Skeletal muscle tissue (tissue), 4 donors: ENCODE measurements around the gene CD47. TPM values are rescaled to one million over a fixed set of nuclear protein-coding genes. Genes with fewer than 3 reads are reported as not detected.

Experiments
- H3K27ac ChIP-seq: one replicate; pipeline ENCODE4 v1.7.0; 2013; ENCODE audit warnings: mild to moderate bottlenecking, low read depth, low read length, inconsistent platforms
- H3K27me3 ChIP-seq, 3 donors: one replicate each; pipeline ENCODE4 v1.7.0; 2013; ENCODE audit warnings: low read length in 3 of 3; ENCODE audit not compliant: control insufficient read depth in 3 of 3, insufficient read depth in 3 of 3
- H3K36me3 ChIP-seq, 3 donors: one replicate each; pipeline ENCODE4 v1.7.0; 2013; ENCODE audit warnings: low read length in 3 of 3; ENCODE audit not compliant: control insufficient read depth in 3 of 3, insufficient read depth in 3 of 3
- H3K4me1 ChIP-seq, 3 donors: one replicate each; pipeline ENCODE4 v1.7.0; 2013; ENCODE audit warnings: low read length in 3 of 3, mild to moderate bottlenecking in 3 of 3; ENCODE audit not compliant: control insufficient read depth in 3 of 3, insufficient read depth in 3 of 3
- H3K4me3 ChIP-seq, 3 donors: one replicate each; pipeline ENCODE4 v1.7.0; 2013; ENCODE audit warnings: low read length in 3 of 3
- H3K9ac ChIP-seq, 3 donors: one replicate each; pipeline ENCODE4 v1.7.0; 2013; ENCODE audit warnings: low read length in 3 of 3, mild to moderate bottlenecking in 3 of 3, moderate library complexity in 2 of 3, low read depth in 1 of 3
- H3K9me3 ChIP-seq, 3 donors: one replicate each; pipeline ENCODE4 v1.7.0; 2013; ENCODE audit warnings: low read length in 3 of 3; ENCODE audit not compliant: control insufficient read depth in 3 of 3
- total RNA-seq: library from RNA; depleted of rRNA; stranded (reverse); fragments of >200 nt; gene quantifications from one replicate; pipeline ENCODE4 v1.2.3, GENCODE V29; 2014
- donor health status: Osteomylitis.

Gene CD47
- 52.7 TPM for total RNA-seq

DNA sequence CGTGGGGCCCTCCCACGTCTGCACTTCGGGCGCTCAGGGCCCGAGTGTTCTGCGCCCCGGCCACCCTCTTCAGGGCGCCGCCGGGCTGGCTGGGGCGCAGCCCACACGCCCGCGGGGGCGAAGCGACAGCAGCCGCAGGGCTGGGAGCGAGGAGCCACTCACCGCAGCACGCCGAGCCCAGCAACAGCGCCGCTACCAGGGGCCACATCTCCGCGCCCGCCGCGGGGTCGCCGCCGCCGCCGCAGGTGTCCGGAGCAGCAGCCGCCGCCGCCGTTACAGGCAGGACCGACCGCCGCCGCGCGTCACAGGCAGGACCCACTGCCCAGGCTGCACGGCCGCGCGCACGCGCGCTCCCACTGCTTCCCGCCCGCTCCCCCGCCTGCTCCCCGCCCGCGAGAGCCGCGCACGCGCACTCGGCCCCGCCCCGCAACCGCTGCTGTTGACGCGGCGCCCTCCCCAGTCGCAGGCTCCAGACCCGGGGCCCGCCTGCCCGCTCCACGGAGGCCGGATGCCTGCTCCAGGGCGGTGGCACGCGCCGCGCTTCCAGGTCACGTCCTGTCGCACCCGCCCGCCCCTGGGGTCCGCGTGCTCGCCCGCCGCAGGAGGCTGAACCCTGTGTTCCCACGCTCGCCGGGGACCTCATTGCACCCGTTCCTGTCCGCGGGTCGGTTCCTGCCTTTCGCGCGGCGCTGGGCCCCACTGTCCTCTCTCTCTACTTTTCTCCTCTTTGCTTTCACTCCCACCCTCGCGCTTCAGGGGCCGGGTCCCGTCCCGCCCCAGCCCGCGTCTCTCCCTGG is at the start of gene CD47:
CD47 (minus strand) TSS at position 331 of the 797 bp plus-strand sequence; CDS start at position 208, 123 bp downstream.
- H3K9me3 ChIP-seq = no peaks in the 10 kb centered on the region
- no peaks in the 10 kb centered on the region for H3K27me3 ChIP-seq
- H3K27ac ChIP-seq = peak within 1 kb of the TSS; percentile 77
- H3K36me3 ChIP-seq = no peaks in the 10 kb centered on the region
- H3K4me1 ChIP-seq = peaks cover 2 to 8% (median 6%) of the 10 kb centered on the region in 3 donors
- peak within 1 kb of the TSS; percentile 85 to 90 (median 89) for H3K9ac ChIP-seq
- peak within 1 kb of the TSS; percentile 91 to 97 (median 93) for H3K4me3 ChIP-seq

DNA sequence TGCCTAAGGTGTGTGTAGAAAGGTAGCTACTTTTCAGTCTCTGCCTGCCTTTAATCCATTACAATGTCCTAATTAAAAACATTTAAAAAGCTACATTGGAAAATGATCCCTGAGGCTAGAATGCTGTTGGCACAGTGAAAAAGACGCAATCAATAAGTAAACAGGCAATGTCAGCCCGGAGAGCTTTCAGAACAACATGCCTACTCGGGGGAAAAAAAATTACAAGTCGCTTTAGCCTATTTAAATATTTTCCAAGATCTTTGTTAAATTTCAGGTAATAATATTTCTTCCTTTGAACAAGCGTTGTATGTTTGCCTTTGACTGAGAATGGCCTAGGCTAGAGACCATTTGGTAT is 46.6 kb upstream of the CD47 start:
- no peaks in the 10 kb centered on the region for H3K9me3 ChIP-seq
- no peak overlapping the region for H3K4me3 ChIP-seq
- peaks cover 0 to 4% (median 0%) of the 10 kb centered on the region in 3 donors for H3K4me1 ChIP-seq
- H3K36me3 ChIP-seq = no peaks in the 10 kb centered on the region
- no peak overlapping the region for H3K9ac ChIP-seq
- no peak overlapping the region for H3K27ac ChIP-seq
- H3K27me3 ChIP-seq = no peaks in the 10 kb centered on the region

GRCh38 chr3:108136561-108137459 is 46.0 kb upstream of the CD47 start:
- Histone ChIP-seq H3K27me3 (no peaks in the 10 kb centered on the region), H3K4me3 (no peak overlapping the region), H3K9ac (no peak overlapping the region), H3K36me3 (no peaks in the 10 kb centered on the region), H3K27ac (no peak overlapping the region), H3K9me3 (no peaks in the 10 kb centered on the region), H3K4me1 (peaks cover 0 to 10% (median 0%) of the 10 kb centered on the region in 3 donors)

DNA sequence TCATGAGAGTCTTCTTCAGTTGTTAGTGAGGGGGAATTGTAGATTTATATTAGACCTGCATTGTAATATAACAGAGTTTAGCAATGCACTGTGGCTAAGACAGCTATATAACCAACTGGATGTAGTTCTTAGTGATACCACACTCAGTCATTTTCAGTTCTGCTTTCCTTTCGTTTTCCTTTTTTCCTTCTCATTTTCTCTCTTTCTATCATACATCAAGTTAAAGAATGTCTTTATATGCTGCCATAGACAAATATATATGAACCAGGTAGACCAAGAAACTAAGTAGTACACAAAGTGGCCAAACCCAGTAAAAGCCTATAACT is 43.7 kb upstream of the CD47 start:
- Histone ChIP-seq H3K9ac (no peak overlapping the region), H3K4me3 (no peak overlapping the region), H3K9me3 (no peaks in the 10 kb centered on the region), H3K27me3 (no peaks in the 10 kb centered on the region), H3K4me1 (peaks cover 6 to 17% (median 9%) of the 10 kb centered on the region in 3 donors), H3K27ac (no peak overlapping the region), H3K36me3 (no peaks in the 10 kb centered on the region)

DNA sequence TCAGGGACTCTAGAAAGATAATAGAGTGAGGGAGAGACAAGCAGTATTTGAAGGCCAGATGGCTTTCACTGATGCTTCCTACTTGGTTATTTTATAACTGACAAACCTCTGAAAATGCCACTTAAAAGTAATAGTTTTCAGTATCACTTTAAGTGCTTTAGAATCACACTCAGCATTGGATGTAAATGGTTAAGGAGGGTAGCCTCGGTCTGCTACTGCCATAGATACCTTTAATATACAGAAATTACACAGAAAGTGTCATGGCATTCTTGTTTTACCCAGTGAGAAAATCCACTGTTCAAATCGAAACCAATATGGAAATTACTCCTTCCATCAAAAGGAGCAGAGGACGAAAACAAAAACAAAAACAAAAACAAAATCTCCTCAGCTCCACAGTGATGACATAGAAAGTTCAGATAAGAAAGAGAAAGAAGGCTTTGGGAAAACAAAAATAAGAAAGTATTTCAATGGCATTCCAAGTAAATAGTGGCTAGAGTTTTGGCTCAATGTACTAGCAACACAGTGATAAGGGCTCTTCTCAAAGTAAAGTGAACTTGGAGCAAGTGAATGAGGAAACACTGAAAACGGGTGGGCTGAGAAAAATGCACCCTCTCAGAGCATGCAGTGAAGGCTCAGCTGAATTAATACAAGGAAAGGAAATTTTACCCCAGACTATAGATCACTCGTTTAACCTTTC is 43.2 kb upstream of the CD47 start:
- H3K4me1 ChIP-seq = peaks cover 6 to 17% (median 9%) of the 10 kb centered on the region in 3 donors
- H3K27ac ChIP-seq = no peak overlapping the region
- H3K27me3 ChIP-seq = no peaks in the 10 kb centered on the region
- H3K36me3 ChIP-seq = no peaks in the 10 kb centered on the region
- no peak overlapping the region for H3K4me3 ChIP-seq
- H3K9ac ChIP-seq = no peak overlapping the region
- no peaks in the 10 kb centered on the region for H3K9me3 ChIP-seq

DNA sequence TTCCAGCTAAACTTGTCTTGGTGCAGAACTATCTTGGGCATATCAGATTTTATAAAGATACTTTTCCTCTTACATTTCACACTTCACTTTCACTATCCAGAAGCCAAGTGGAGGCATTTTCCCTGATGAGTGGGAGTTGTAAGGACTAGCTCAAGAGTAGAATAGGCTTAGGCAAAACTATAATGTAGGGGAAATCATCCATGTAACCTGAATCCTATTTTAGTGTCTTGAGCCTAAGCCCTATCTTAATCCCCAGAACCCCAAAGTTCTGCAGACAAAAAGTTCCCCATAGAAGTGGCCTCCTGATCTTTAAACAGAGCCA is 42.2 kb upstream of the CD47 start:
- Histone ChIP-seq H3K4me3 (no peak overlapping the region), H3K36me3 (no peaks in the 10 kb centered on the region), H3K4me1 (peaks cover 6 to 17% (median 9%) of the 10 kb centered on the region in 3 donors), H3K27ac (no peak overlapping the region), H3K9me3 (no peaks in the 10 kb centered on the region), H3K9ac (no peak overlapping the region), H3K27me3 (no peaks in the 10 kb centered on the region)

DNA sequence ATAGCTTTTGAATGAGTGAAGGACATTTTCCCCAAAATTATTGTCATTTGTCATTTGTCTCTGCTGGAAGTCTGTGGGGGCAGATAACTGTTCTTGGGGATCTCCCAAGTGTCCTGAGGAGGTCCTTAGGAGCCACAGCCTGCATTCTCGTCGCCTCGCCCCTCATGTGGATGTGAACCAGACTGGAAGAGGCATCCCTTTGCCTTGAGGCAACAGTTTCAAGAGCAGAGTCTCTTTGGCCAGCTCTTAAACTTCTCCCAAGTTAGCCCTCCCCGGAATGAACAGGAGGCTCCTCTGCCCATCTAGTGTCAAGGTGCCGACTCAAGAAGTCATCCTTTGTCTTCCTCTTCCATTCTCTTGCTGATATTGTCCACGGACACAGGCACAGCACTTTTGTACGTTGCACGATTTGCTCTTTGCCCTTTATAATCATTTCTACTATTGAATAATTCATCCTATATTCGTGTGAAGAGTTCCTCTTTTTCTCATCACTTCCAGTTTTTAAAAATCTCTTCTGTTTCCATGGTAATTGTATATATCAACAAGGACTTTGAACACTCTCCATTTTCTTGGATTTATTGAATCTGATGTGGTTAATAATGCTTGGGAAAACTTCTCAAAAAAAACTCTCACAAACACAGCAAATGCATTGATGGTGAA is 40.8 kb upstream of the CD47 start:
- Histone ChIP-seq H3K9me3 (no peaks in the 10 kb centered on the region), H3K4me1 (peaks cover 6 to 17% (median 9%) of the 10 kb centered on the region in 3 donors), H3K4me3 (peak overlapping the region in 1 of 3 donors; percentile 15), H3K27ac (peak overlapping the region; percentile 71), H3K9ac (peak overlapping the region in 2 of 3 donors; percentile 11 to 18), H3K27me3 (no peaks in the 10 kb centered on the region), H3K36me3 (no peaks in the 10 kb centered on the region)

GRCh38 chr3:108130701-108131474 is 40.1 kb upstream of the CD47 start:
- Histone ChIP-seq H3K4me1 (peaks cover 6 to 17% (median 9%) of the 10 kb centered on the region in 3 donors), H3K9ac (peak overlapping the region in 1 of 3 donors; percentile 18)

DNA sequence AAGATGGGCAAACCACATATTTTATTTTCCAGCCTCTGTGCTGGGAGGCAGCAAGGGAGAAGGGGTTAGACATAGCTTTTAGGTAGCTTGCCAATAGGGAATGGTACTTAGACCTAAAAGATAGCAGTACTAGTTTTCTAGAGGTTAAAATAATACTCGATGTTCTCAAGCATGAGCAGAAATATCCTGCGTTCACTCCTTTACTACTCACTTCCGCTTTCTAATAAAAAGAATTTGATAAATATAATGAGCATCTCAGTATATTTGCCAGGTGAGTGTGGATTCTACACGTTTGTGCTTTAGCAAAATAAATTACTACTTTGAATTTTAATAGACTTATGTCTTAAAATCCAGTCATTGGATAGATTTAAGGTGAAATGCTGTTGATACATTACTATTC is 39.4 kb upstream of the CD47 start:
- Histone ChIP-seq H3K4me1 (peaks cover 6 to 17% (median 9%) of the 10 kb centered on the region in 3 donors), H3K4me3 (no peak overlapping the region), H3K9me3 (no peaks in the 10 kb centered on the region), H3K27me3 (no peaks in the 10 kb centered on the region), H3K9ac (no peak overlapping the region), H3K27ac (peak overlapping the region; percentile 71), H3K36me3 (no peaks in the 10 kb centered on the region)

More at GRCh38 chr3:108130701-108131474, 40.1 kb upstream of the CD47 start:
- H3K9me3 ChIP-seq = no peaks in the 10 kb centered on the region
- H3K4me3 ChIP-seq = peak overlapping the region in 1 of 3 donors; percentile 15
- H3K36me3 ChIP-seq = no peaks in the 10 kb centered on the region
- H3K27me3 ChIP-seq = no peaks in the 10 kb centered on the region
- peak overlapping the region; percentile 71 for H3K27ac ChIP-seq
